GM23338 (cell line): ENCODE measurements around the gene PLA2G4F.

Source experiments
- CREB1 ChIP-seq: fragments of 250-450 bp; sonication (Bioruptor Pico); IDR thresholded peaks from 2 replicates; pipeline ENCODE4 v1.5.0; 2020; ENCODE audit warnings: low read depth, mild to moderate bottlenecking, moderate library complexity
- EZH2 ChIP-seq: fragments of 200-600 bp; sonication (generic); IDR thresholded peaks from one replicate; pipeline ENCODE4 v1.8.0; 2017; ENCODE audit warnings: antibody characterized with exemption, mild to moderate bottlenecking, low read depth; ENCODE audit not compliant: unreplicated experiment
- EZH2phosphoT487 ChIP-seq: fragments of 200-600 bp; sonication (generic); IDR thresholded peaks from one replicate; pipeline ENCODE4 v1.8.1; 2018; ENCODE audit warnings: antibody characterized with exemption; ENCODE audit not compliant: unreplicated experiment
- JUNB ChIP-seq: IDR thresholded peaks from one replicate; pipeline ENCODE4 v1.6.1; 2016; ENCODE audit warnings: antibody characterized with exemption; ENCODE audit not compliant: unreplicated experiment
- POLR2AphosphoS5 ChIP-seq: IDR thresholded peaks from 2 replicates; pipeline ENCODE4 v1.6.1; 2016; ENCODE audit warnings: antibody characterized with exemption, low read depth
- STAT1 ChIP-seq: IDR thresholded peaks from one replicate; pipeline ENCODE4 v1.6.1; 2016; ENCODE audit warnings: antibody characterized with exemption; ENCODE audit not compliant: unreplicated experiment
- ZNF114 ChIP-seq: fragments of 250-450 bp; sonication (Bioruptor Pico); IDR thresholded peaks from 2 replicates; pipeline ENCODE4 v1.5.0; 2020; ENCODE audit warnings: mild to moderate bottlenecking, moderate library complexity
- ZNF331 ChIP-seq: fragments of 250-450 bp; sonication (Bioruptor Pico); IDR thresholded peaks from 2 replicates; pipeline ENCODE4 v1.5.0; 2020; ENCODE audit warnings: low read depth, mild to moderate bottlenecking, moderate library complexity
- TF ChIP-seq, protein P1 (sequence below), 2 experiments: fragments of 200-600 bp in 1 of 2; sonication (generic) in 1 of 2; conservative IDR thresholded peaks; 2 replicates each; pipeline versions ENCODE4 v1.5.1 to v1.6.1; 2016 to 2017; ENCODE audit warnings: antibody characterized with exemption in 2 of 2, low read depth in 2 of 2, mild to moderate bottlenecking in 2 of 2, moderate library complexity in 1 of 2
- TF ChIP-seq, protein P2 (sequence below): IDR thresholded peaks from one replicate; pipeline ENCODE4 v1.6.1; 2018; ENCODE audit warnings: antibody characterized with exemption; ENCODE audit not compliant: unreplicated experiment
- TF ChIP-seq, protein P3 (sequence below): IDR thresholded peaks from 2 replicates; pipeline ENCODE4 v1.6.1; 2016; ENCODE audit warnings: antibody characterized with exemption

DNA sequence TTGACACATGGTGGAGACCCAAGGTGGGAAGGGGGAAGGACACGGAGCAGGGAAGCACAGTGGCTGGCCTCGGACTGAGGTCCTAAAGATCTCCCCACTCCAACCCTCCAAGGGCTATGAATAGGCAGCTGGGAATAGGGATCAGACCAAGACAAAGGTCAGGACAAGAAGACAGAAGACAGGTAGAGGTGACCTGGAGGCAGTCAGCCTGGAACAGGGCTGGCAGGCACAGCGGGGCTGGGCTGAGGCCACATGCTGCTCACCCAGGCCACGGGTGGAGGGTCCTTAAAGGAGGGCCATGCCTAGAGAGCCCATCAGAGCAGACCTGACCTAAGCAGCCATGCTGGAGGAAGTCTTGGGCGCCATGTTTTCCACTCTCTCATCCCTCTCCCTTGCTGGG lies 59.4 kb downstream of the PLA2G4F start:
- TF ChIP-seq, protein P1, sequence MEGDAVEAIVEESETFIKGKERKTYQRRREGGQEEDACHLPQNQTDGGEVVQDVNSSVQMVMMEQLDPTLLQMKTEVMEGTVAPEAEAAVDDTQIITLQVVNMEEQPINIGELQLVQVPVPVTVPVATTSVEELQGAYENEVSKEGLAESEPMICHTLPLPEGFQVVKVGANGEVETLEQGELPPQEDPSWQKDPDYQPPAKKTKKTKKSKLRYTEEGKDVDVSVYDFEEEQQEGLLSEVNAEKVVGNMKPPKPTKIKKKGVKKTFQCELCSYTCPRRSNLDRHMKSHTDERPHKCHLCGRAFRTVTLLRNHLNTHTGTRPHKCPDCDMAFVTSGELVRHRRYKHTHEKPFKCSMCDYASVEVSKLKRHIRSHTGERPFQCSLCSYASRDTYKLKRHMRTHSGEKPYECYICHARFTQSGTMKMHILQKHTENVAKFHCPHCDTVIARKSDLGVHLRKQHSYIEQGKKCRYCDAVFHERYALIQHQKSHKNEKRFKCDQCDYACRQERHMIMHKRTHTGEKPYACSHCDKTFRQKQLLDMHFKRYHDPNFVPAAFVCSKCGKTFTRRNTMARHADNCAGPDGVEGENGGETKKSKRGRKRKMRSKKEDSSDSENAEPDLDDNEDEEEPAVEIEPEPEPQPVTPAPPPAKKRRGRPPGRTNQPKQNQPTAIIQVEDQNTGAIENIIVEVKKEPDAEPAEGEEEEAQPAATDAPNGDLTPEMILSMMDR (conservative IDR thresholded peaks at IDR 0.05; ENCODE audit: low read depth in 2 of 2) = no peak
- TF ChIP-seq CREB1 (CRISPR knock-in tag) (no peak), EZH2phosphoT487 (no peak), ZNF331 (no peak), POLR2AphosphoS5 (no peak), EZH2 (no peak), JUNB (no peak), STAT1 (no peak), ZNF114 (CRISPR knock-in tag) (no peak)
- TF ChIP-seq, protein P2, sequence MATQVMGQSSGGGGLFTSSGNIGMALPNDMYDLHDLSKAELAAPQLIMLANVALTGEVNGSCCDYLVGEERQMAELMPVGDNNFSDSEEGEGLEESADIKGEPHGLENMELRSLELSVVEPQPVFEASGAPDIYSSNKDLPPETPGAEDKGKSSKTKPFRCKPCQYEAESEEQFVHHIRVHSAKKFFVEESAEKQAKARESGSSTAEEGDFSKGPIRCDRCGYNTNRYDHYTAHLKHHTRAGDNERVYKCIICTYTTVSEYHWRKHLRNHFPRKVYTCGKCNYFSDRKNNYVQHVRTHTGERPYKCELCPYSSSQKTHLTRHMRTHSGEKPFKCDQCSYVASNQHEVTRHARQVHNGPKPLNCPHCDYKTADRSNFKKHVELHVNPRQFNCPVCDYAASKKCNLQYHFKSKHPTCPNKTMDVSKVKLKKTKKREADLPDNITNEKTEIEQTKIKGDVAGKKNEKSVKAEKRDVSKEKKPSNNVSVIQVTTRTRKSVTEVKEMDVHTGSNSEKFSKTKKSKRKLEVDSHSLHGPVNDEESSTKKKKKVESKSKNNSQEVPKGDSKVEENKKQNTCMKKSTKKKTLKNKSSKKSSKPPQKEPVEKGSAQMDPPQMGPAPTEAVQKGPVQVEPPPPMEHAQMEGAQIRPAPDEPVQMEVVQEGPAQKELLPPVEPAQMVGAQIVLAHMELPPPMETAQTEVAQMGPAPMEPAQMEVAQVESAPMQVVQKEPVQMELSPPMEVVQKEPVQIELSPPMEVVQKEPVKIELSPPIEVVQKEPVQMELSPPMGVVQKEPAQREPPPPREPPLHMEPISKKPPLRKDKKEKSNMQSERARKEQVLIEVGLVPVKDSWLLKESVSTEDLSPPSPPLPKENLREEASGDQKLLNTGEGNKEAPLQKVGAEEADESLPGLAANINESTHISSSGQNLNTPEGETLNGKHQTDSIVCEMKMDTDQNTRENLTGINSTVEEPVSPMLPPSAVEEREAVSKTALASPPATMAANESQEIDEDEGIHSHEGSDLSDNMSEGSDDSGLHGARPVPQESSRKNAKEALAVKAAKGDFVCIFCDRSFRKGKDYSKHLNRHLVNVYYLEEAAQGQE = no peak
- TF ChIP-seq, protein P3, sequence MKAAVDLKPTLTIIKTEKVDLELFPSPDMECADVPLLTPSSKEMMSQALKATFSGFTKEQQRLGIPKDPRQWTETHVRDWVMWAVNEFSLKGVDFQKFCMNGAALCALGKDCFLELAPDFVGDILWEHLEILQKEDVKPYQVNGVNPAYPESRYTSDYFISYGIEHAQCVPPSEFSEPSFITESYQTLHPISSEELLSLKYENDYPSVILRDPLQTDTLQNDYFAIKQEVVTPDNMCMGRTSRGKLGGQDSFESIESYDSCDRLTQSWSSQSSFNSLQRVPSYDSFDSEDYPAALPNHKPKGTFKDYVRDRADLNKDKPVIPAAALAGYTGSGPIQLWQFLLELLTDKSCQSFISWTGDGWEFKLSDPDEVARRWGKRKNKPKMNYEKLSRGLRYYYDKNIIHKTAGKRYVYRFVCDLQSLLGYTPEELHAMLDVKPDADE = no peak
